CD14-positive monocyte (primary cell): Measurements from ENCODE around the gene CLCNKA. TPM values are rescaled to one million over a fixed set of nuclear protein-coding genes. Genes with fewer than 3 reads are reported as not detected.
"Not testable (repeated sequence)": the region's sequence is repeated elsewhere in the genome, so short reads cannot be mapped to it uniquely, and the experiment has no call there.

Source experiments
- DNase-seq, 3 donors: peaks; one replicate each; pipeline ENCODE4 v3.0.0-alpha.2; 2011 to 2022
- H2AFZ ChIP-seq: 2 replicates; pipeline ENCODE4 v1.6.0; 2012; ENCODE audit warnings: mild to moderate bottlenecking, low read depth, low read length, inconsistent platforms; ENCODE audit not compliant: insufficient read depth, poor library complexity, severe bottlenecking
- H3K27ac ChIP-seq, 2 donors: 1 replicate in 1 of 2; 2 replicates in 1 of 2; pipeline ENCODE4 v1.5.1; 2012 to 2013; ENCODE audit warnings: low read length in 2 of 2, control low read depth in 1 of 2, inconsistent platforms in 1 of 2, low read depth in 1 of 2, mild to moderate bottlenecking in 1 of 2
- H3K27me3 ChIP-seq, 2 donors: one replicate each; pipeline versions ENCODE4 v1.6.0 to v1.6.1; 2011 to 2013; ENCODE audit warnings: low read length in 2 of 2; ENCODE audit not compliant: control insufficient read depth in 2 of 2, insufficient read depth in 2 of 2
- H3K36me3 ChIP-seq, 2 donors: replicated peaks in 1 of 2; 1 replicate in 1 of 2; 2 replicates in 1 of 2; pipeline versions ENCODE4 v1.5.1 to v1.6.1; 2012 to 2013; ENCODE audit warnings: low read length in 2 of 2, control low read depth in 1 of 2, inconsistent platforms in 1 of 2, mild to moderate bottlenecking in 1 of 2; ENCODE audit not compliant: insufficient read depth in 2 of 2, control insufficient read depth in 1 of 2
- H3K4me1 ChIP-seq, 2 donors: 1 replicate in 1 of 2; 2 replicates in 1 of 2; pipeline versions ENCODE4 v1.5.1 to v1.6.1; 2012 to 2013; ENCODE audit warnings: low read length in 2 of 2, control low read depth in 1 of 2, inconsistent platforms in 1 of 2, mild to moderate bottlenecking in 1 of 2, moderate library complexity in 1 of 2; ENCODE audit not compliant: insufficient read depth in 2 of 2, control insufficient read depth in 1 of 2
- H3K4me2 ChIP-seq: replicated peaks from 2 replicates; pipeline ENCODE3; 2012; ENCODE audit warnings: low read length, moderate library complexity, mild to moderate bottlenecking; ENCODE audit not compliant: poor library complexity, severe bottlenecking; ENCODE audit errors: extremely low read depth
- H3K4me3 ChIP-seq, 3 experiments: fragments of 200-600 bp in 1 of 3; sonication (generic) in 1 of 3; replicated peaks in 1 of 3; 1 replicate in 2 of 3; 2 replicates in 1 of 3; pipeline ENCODE4 v1.5.1; 2011 to 2013; ENCODE audit warnings: low read length in 3 of 3, mild to moderate bottlenecking in 3 of 3, control low read depth in 2 of 3, low read depth in 2 of 3, inconsistent platforms in 1 of 3, moderate library complexity in 1 of 3
- H3K79me2 ChIP-seq: 2 replicates; pipeline ENCODE4 v1.6.0; 2012; ENCODE audit warnings: mild to moderate bottlenecking, control low read depth, inconsistent platforms, low read length, moderate library complexity; ENCODE audit not compliant: insufficient read depth
- H3K9ac ChIP-seq: 2 replicates; pipeline ENCODE4 v1.6.0; 2017; ENCODE audit warnings: low read length, mild to moderate bottlenecking; ENCODE audit not compliant: insufficient read depth, poor library complexity, severe bottlenecking
- H3K9me3 ChIP-seq, 2 donors: replicated peaks in 1 of 2; 1 replicate in 1 of 2; 2 replicates in 1 of 2; pipeline versions ENCODE4 v1.5.1 to v1.6.1; 2012 to 2013; ENCODE audit warnings: low read length in 2 of 2, control low read depth in 1 of 2; ENCODE audit not compliant: control insufficient read depth in 1 of 2, insufficient read depth in 1 of 2
- H4K20me1 ChIP-seq: 2 replicates; pipeline ENCODE4 v1.6.0; 2012; ENCODE audit warnings: mild to moderate bottlenecking, low read length, control low read depth, moderate library complexity; ENCODE audit not compliant: insufficient read depth
- H3K27ac Mint-ChIP-seq, 7 donors: one replicate each; pipeline ENCODE4 v1.8.0; 2020; ENCODE audit warnings: mild to moderate bottlenecking in 7 of 7, mixed read lengths in 7 of 7, moderate library complexity in 6 of 7, inconsistent platforms in 2 of 7
- H3K27me3 Mint-ChIP-seq, 3 donors: one replicate each; pipeline ENCODE4 v1.8.0; 2021 to 2022; ENCODE audit warnings: low read depth in 3 of 3, mild to moderate bottlenecking in 3 of 3, mixed read lengths in 3 of 3, moderate library complexity in 3 of 3, inconsistent platforms in 1 of 3
- H3K36me3 Mint-ChIP-seq, 2 donors: one replicate each; pipeline ENCODE4 v1.8.0; 2020; ENCODE audit warnings: mixed read lengths in 2 of 2, inconsistent platforms in 1 of 2, mild to moderate bottlenecking in 1 of 2
- H3K4me1 Mint-ChIP-seq: one replicate; pipeline ENCODE4 v1.8.0; 2020; ENCODE audit warnings: mild to moderate bottlenecking, mixed read lengths
- H3K4me3 Mint-ChIP-seq, 2 donors: one replicate each; pipeline ENCODE4 v1.8.0; 2020; ENCODE audit warnings: mild to moderate bottlenecking in 2 of 2, mixed read lengths in 2 of 2, moderate library complexity in 1 of 2
- H3K9me3 Mint-ChIP-seq, 7 donors: one replicate each; pipeline ENCODE4 v1.8.0; 2020 to 2022; ENCODE audit warnings: mixed read lengths in 7 of 7, mild to moderate bottlenecking in 6 of 7, moderate library complexity in 6 of 7, inconsistent platforms in 2 of 7
- CTCF ChIP-seq: fragments of 200-600 bp; IDR thresholded peaks from one replicate; pipeline ENCODE4 v1.8.0; 2022; ENCODE audit warnings: antibody characterized with exemption, mild to moderate bottlenecking
- WGBS: methylation state at CpG from one replicate; pipeline ENCODE4 v1.1.5; 2013; ENCODE audit warnings: missing lambda C conversion rate; ENCODE audit not compliant: insufficient coverage; 5-methylcytosine and 5-hydroxymethylcytosine counted together
- intact Hi-C, 2 donors: fragments of 100-400 bp; cut with micrococcal nuclease; formaldehyde crosslinking; loops; one replicate each; pipeline versions ENCODE4 v1.15.0 to v1.15.1; 2023
- polyA plus RNA-seq, 3 donors: library from polyadenylated mRNA; depleted of rRNA in 1 of 3; unstranded in 2 of 3; stranded (reverse) in 1 of 3; fragments of 300-500 nt in 2 of 3; fragments of >200 nt in 1 of 3; fragmentation: Illumina TruSeq in 2 of 3; gene quantifications; 1 replicate in 2 of 3; 2 replicates in 1 of 3; pipeline ENCODE4 v1.2.3, GENCODE V29; 2012 to 2021

Gene CLCNKA
- polyA plus RNA-seq, 3 donors = 0.07 TPM; not detected in 2

GRCh38 chr1:16051039-16051438, 29.2 kb downstream of the CLCNKA start:
- no peak for TF ChIP-seq CTCF
- H3K36me3 ChIP-seq = no peaks in the 10 kb centered on the region
- Mint-ChIP-seq H3K4me3 (no peak overlapping the region), H3K27ac (no peak overlapping the region), H3K27me3 (peaks cover 0 to 30% (median 5%) of the 10 kb centered on the region in 3 donors), H3K4me1 (peaks cover 8% of the 10 kb centered on the region), H3K36me3 (no peaks in the 10 kb centered on the region), H3K9me3 (peaks cover 0 to 3% (median 0%) of the 10 kb centered on the region in 7 donors)
- no peaks in the 10 kb centered on the region for H4K20me1 ChIP-seq
- peaks cover 7 to 8% of the 10 kb centered on the region in 2 donors for H3K4me1 ChIP-seq
- WGBS = 90% methylated on average over 2 of the region's 3 CpGs
- peaks cover 0 to 2% of the 10 kb centered on the region in 2 donors for H3K27me3 ChIP-seq
- no peak overlapping the region for H3K27ac ChIP-seq
- DNase-seq = no peak
- no peaks in the 10 kb centered on the region for H3K79me2 ChIP-seq
- H3K4me3 ChIP-seq = no peak overlapping the region
- intact Hi-C loops = loop anchor here in 1 of 2 donors (10.0 kb wide), 1 partner anchor 256 kb away; no protein-coding TSS in a partner anchor
- no peak overlapping the region for H3K9ac ChIP-seq
- no peaks in the 10 kb centered on the region for H3K9me3 ChIP-seq
- no peak overlapping the region for H2AFZ ChIP-seq
- H3K4me2 ChIP-seq = no peak overlapping the region

GRCh38 chr1:16051949-16052348, 30.1 kb downstream of the CLCNKA start:
- not testable (repeated sequence) for DNase-seq, H3K9ac ChIP-seq, H3K36me3 ChIP-seq, H3K27ac Mint-ChIP-seq, H3K27me3 ChIP-seq, H3K4me1 ChIP-seq, H3K4me3 ChIP-seq, H2AFZ ChIP-seq, H3K27ac ChIP-seq, H3K4me1 Mint-ChIP-seq, H3K9me3 ChIP-seq, H3K4me2 ChIP-seq, H3K79me2 ChIP-seq, H3K9me3 Mint-ChIP-seq, H4K20me1 ChIP-seq, H3K36me3 Mint-ChIP-seq, H3K4me3 Mint-ChIP-seq
- peaks cover 0 to 31% (median 5%) of the 10 kb centered on the region in 3 donors for H3K27me3 Mint-ChIP-seq
- 95% methylated on average over 9 of the region's 12 CpGs for WGBS
- intact Hi-C loops = loop anchor here in 1 of 2 donors (10.0 kb wide), 1 partner anchor 257 kb away; no protein-coding TSS in a partner anchor
